Activated CD8-positive, alpha-beta memory T cell treated with anti-CD3 and anti-CD28 coated beads, Interleukin-2, amount 50 U/mL, for 24 hours (primary cell): Measurements from ENCODE around the gene EIF4E1B.
"Not testable (repeated sequence)": the region's sequence is repeated elsewhere in the genome, so short reads cannot be mapped to it uniquely, and the experiment has no call there.

Experiments used
- DNase-seq: peaks from one replicate; pipeline ENCODE4 v3.0.0-alpha.2; 2020; ENCODE audit errors: extremely low read depth

The EIF4E1B gene

GRCh38 chr5:176629853-176630680 is at the start of gene EIF4E1B, which contains the start of gene SNCB:
Gene EIF4E1B (plus strand): TSS chr5:176630675. CDS start chr5:176642788, 12,113 bp downstream.
Gene SNCB (minus strand): TSS chr5:176630534. CDS start chr5:176629654, 880 bp downstream.
- DNase-seq: no peak

- no peak for DNase-seq
These were observed 49.1 kb upstream of the EIF4E1B start for GRCh38 chr5:176581361-176581760.

- DNase-seq: no peak
These were observed 47.4 kb upstream of the EIF4E1B start for GRCh38 chr5:176583076-176583475.

GRCh38 chr5:176587398-176587797 is 43.1 kb upstream of the EIF4E1B start:
- no peak for DNase-seq

GRCh38 chr5:176588297-176588696 is 42.2 kb upstream of the EIF4E1B start:
- DNase-seq: no peak

- DNase-seq: no peak
These were observed 41.3 kb upstream of the EIF4E1B start for GRCh38 chr5:176589039-176589769.

- no peak for DNase-seq
These were observed 40.3 kb upstream of the EIF4E1B start for GRCh38 chr5:176590035-176590717.

GRCh38 chr5:176591667-176592066 is 38.8 kb upstream of the EIF4E1B start:
- not testable (repeated sequence) for DNase-seq

- DNase-seq: no peak
These were observed 37.9 kb upstream of the EIF4E1B start for GRCh38 chr5:176592573-176592972.

- no peak for DNase-seq
These were observed 37.1 kb upstream of the EIF4E1B start for GRCh38 chr5:176593273-176593869.

- no peak for DNase-seq
These were observed 35.9 kb upstream of the EIF4E1B start for GRCh38 chr5:176594554-176594953.

GRCh38 chr5:176595386-176595943 is 35.0 kb upstream of the EIF4E1B start:
- DNase-seq: no peak

GRCh38 chr5:176596069-176596644 is 34.3 kb upstream of the EIF4E1B start:
- DNase-seq: no peak

- DNase-seq: no peak
These were observed 33.6 kb upstream of the EIF4E1B start for GRCh38 chr5:176596689-176597416.

- no peak for DNase-seq
These were observed 32.8 kb upstream of the EIF4E1B start for GRCh38 chr5:176597417-176598389.

GRCh38 chr5:176599749-176600430 is 30.6 kb upstream of the EIF4E1B start:
- not testable (repeated sequence) for DNase-seq

- no peak for DNase-seq
These were observed 28.5 kb upstream of the EIF4E1B start for GRCh38 chr5:176601901-176602482.

- no peak for DNase-seq
These were observed 27.4 kb upstream of the EIF4E1B start for GRCh38 chr5:176603091-176603490.
